DMS53 (cell line): Measurements from ENCODE around the gene IQSEC1.

Source experiments
- DNase-seq: peaks from one replicate; lab custom pipeline; 2025; lab: John Stamatoyannopoulos, UW

Gene IQSEC1

DNA sequence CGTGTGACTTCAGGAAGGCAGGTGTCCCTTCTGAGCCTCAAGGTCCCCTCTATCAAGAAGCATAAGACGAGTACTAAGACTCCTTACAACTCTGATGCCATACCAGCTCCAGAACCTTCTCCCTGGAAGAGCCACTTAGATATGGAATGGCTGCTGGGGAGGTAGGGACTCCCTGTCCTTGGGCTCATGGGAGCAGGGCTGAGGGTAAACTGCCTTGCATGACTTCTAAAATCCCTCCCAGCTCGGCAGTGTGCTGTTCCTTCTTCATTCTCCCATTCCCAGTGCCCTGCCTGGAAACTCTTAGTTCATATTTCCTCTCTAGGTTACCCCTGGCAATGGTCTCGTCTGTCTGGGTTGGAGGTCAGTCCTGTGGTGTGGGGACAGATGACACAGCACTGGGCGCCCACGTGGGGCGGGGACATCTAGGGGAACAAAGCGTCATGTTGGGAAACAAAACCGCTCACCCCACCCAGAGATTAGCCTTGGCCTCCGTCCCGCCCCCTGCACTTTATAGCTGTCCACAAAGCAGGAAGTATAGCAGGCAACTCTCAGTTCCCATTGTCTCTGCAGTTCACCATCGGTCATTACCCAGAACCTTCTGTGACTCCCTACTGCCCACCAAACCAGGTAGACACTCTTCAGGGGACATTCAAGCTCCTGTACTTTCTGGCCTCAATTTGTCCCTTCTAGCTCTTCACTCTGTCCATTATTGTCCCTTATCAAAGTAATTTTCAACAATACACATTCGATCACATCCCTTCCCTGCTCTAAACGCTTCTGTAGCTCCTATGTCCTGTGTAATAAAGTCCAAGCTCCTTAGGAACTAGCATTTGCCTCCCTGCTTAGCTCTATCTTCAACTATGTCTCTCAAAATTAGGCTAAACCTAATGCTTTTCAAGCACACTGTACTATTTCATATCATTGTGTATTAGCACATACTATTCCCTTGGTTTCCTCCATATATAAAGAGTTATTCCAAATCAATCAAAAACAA lies 73.8 kb downstream of the IQSEC1 start:
- no peak for DNase-seq

DNA sequence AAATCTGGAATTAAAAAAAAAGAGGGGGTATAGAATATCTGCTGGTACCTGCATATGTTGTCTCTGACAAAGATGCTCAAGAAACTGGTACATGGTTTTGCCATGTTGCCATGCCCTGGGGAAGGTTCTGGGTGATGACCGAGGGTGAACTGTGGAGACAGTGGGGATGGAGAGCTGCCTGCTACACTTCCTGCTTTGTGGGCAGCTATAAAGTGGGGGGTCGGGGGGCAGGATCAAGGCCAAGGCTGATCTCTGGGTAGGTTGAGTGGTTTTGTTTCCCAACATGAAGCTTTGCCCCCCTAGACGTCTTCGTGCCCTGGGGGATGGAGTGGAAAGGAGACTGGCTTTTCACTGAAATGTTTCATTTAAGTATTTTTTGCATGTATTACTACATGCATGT lies 74.6 kb downstream of the IQSEC1 start:
- no peak for DNase-seq

DNA sequence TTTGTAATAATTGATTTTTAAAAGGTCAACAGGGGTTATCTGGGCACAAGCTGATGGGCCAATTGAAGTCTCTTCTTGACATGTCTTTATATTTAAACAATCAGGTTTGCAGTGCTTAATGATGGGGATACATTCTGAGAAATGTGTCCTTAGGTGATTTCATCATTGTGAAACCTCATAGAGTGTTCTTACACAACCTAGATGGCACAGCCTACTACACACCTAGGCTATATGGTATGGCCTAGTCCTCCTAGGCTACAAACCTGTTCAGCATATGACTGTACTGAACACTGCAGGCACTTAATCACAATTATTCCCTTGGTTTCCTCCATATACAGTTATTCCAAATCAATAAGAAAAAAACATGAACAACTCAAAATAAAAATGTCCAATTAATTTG lies 75.8 kb downstream of the IQSEC1 start:
- DNase-seq: no peak

DNA sequence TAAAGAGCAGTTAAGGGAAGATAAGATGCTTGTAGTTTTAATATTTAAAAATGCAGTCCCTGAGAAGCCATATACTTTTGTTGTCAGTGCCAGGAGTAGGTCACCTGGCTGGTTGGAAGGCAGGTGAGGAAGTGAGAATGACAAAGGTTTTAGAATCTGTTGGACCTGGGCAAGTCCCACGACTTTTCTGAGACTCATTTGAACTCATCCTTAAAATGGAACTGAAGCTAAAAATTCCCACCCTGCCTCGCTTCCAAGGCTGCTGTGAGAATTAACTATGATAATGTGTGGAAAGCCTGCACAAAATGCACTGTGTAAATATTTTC lies 77.1 kb downstream of the IQSEC1 start:
- DNase-seq: no peak

DNA sequence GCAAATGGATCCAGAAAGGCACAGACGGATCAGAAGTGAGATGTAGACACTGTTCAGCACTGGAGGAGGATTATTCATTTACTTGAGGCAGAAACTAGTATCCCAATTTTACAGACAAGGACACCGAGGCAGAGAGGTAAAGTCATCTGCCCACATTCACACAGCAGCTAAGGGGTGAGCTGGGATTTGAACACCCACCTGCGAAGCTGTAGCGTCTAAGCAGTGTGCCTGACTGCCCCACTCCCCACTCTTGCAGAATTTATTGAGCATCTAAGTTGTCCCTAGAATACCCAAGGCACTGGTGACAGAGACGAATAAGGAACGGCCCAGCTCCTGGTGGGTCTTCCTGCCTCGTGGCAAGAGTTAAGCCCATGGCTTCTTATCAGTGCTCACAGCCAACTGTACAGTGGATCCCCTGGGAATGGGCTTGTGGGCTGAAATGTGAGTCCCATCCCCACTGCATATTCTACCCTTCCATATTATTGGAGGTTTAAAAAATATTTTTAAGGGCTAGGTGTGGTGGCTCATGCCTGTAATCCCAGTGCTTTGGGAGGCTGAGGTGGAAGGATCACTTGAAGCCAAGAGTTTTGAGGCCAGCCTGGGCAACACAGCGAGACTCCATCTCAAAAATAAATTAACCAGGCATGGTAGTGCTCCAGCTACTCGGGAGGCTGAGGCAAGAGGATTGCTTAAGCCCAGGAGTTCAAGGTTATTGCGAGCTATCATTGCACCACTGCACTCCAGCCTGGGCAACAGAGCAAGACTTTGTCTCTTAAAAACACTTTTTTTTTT lies 77.6 kb downstream of the IQSEC1 start:
- no peak for DNase-seq

DNA sequence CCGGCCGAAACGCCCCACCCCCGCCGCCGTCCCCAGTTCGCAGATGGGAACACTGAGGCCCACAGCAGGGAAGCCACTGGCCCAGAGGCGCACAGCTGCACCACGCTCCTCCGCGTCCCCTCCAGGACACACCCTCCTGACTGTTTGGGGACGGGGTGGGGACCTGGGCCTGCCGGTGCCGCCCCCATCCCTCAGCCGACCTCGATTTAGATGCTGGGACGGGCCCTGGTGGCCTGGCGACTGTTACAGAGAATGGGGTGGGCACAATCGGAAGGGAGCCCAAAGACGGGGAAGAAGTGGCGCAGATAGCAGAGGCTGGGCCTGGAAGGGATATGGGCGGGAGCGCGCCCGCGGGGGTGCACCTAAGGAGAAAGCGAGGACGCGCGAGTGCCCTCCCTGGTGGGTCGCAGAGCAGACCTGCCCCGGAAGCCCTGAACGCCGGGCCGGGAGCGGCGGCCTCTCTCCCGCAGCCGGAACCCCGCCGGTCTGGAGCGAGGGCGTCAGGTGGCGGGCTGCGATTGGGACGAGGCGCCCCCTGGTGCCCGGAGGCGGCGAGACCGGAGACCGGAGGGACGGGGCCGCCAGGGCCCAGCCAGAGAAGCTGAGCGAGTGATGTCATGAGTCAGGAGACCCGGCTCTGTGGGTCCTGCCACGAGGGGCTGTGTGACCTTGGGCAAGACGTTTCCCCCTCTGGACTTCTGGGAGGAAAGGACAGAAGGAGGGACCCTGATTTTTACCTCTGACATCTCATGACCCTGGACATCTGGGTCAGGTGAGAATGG lies 78.4 kb downstream of the IQSEC1 start:
- peak; percentile 85 for DNase-seq

DNA sequence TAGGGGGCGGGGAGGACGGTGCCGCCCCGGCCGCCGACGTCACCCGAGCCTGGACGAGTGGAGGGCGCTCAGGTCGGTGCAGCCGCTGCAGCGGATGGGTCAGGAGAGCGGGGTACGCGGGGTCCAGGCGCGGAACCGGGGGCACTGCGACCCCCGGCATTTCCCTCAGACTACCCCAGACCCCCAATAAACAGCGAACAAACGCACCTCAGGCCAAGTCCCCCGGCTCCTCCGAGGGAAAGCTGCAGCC lies 78.9 kb downstream of the IQSEC1 start:
- peak; percentile 59 for DNase-seq

DNA sequence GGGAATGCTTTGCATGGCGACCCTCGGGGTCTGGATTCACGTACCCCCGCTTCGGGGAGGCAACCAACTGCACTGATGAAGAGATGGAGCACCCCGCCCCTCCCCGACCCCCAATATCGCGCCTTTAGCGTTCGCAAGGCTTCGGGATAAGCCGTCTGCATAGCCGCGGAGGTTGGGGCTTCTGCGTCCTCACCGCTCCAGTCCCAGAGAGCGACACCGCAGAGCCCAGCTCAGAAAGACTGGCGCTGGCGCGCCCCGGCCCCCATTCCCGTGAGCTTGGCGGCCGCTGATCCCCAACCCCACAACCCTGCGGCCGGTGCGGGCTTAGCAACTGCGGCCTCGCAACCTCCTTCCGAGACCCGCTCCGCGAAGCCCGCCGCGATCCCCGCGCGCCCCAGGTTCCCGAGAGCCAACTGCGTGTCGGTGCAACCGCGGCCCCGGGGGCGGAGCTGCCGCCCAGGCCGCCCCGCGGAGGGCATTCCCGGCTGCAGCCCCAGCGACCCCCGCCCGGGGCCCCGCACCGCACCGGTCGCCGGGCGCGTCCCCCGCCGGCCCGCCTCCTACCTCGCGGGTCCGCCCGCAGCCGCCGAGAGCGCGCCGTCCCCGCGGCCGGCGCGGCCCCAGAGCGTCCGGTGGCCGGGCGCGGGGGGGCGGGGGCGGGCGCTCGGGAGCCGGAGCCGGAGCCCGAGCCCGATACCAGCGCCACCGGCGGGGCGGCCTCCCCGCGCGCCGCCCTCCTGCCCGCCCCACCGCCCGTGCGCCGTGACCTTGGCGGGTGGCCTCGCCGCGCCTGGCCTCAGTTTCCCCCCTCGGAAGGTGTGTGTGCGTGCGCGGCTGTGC lies 79.5 kb downstream of the IQSEC1 start:
- DNase-seq: peak; percentile 59

DNA sequence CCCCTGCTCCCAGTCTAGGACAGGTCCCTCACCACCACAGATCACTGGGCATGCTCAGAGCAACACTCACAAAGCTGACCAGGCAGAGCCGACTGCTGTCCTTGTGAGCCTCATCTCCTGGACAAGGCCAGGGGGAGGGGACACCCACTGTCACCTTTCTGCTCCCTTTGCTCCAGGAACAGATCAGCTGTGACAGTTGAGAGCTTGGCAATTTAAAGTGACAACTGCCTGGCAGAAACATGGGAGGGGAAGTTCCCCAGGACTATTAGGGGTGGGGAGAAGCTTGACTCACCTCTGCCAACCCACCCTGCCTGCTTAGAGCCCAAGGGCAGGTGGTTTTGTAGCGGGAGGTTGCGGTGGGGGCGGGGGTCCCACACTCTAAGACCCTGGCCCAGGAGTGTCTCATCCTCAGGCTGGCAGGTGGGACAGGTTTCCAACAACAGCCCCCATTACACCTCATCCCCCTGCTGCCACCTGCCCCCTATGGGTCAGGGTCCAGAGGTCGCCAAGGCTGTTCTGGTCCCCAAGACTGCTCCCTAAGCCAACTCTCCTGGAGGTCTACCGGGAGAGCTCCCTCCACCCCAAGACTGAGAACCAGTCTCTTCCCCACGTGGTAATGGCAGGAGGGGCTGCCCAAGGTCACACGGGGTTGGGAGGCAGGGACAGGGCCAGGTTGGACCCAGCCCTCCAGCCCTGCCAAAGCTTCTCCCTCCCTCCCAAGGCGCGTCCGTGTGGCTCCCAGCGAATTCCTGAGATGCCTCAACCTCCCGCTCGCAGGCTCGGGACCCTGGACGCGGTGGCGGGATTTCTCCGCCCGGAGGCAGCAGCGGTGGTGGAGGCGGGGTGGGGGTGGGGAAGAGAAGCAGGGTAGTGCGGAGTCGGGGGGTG lies 80.4 kb downstream of the IQSEC1 start:
- DNase-seq: peak; percentile 20

DNA sequence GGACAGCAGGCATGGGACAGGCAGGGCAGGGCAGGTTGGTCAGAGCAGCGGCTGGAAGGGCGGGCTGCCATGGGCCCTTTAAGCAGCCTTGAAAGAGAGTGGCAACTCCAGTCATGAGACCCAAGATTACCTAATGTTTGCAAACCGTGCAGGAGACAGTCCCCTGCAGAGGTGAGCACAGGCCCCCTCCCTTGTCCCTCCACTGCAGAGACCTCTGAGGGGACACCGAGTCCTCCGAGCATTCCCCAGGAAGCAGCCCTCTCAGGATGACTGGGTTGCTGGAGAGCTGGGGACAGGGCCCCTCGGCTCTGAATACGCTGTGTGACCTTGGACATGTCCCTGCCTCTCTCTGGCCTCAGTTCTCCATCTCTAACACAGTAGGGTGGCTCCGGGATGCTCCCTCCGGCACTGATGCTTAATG lies 81.4 kb downstream of the IQSEC1 start:
- no peak for DNase-seq

DNA sequence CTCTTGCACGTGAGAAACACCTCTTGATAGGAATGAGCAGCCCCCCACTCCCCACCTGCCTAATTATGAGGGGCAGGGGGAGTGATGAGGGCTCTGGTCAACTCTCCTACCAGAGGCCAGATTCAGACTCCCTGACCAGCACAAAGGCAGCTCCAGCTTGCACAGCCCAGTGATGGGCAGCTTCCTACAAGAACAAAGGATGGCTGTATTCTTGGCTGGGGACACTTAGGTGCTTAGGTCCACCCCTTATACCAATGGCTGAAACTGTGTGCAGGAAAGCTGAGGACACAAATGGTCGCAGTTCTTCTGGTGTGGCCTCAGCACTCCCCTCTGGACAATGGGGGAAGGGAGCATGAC lies 81.8 kb downstream of the IQSEC1 start:
- no peak for DNase-seq

DNA sequence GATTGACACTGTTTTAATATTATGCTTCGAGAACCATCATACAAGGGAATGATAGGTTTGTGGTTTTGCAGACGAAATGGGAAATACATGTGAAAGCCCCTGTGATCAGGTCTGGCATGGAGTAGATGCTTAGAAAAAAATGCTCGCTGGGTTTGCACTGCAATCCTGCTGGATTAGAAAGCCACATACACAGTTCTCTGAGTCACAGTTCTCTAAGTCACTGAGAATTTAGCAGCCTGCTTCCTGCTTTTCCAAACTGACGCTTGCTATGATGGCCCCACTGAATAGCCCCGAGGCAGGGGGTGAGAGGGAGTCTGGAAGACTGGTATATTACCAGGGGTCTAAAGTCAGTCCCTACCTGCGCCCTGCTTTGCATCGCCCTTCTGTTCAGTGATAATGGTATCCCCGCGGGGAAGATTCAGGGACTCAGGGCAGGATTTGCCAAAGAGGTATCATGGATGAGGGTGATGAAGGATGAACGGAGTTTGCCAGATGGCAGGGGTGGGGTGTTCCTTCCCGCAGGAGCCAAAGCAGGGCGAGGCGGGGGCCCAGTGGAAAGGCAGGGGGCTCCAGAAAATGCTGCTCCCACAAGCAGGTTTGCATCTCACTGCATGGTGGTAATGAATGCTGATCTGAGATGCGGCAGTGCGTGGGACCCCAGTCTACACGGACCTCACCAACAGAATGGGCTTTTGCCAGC lies 82.3 kb downstream of the IQSEC1 start:
- DNase-seq: no peak

DNA sequence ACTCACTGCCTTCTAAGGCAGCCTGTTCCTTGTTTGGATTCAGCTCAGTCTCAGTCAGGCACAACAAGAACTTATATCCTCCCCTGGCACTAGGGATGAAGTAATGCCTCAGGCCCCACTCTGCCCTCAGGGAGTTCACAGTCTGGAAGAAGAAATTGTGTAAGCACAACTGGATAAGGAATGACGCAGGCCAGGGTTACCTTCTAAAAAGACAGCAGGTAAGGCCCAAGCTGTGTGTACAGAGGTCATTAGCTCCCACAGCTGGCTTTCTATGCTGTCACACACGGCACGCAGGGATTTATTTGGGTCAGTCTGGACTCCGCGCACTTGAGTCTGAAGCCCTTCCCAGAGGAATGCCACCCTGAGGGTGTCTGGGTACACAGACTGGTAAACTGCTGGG lies 82.9 kb downstream of the IQSEC1 start:
- no peak for DNase-seq

DNA sequence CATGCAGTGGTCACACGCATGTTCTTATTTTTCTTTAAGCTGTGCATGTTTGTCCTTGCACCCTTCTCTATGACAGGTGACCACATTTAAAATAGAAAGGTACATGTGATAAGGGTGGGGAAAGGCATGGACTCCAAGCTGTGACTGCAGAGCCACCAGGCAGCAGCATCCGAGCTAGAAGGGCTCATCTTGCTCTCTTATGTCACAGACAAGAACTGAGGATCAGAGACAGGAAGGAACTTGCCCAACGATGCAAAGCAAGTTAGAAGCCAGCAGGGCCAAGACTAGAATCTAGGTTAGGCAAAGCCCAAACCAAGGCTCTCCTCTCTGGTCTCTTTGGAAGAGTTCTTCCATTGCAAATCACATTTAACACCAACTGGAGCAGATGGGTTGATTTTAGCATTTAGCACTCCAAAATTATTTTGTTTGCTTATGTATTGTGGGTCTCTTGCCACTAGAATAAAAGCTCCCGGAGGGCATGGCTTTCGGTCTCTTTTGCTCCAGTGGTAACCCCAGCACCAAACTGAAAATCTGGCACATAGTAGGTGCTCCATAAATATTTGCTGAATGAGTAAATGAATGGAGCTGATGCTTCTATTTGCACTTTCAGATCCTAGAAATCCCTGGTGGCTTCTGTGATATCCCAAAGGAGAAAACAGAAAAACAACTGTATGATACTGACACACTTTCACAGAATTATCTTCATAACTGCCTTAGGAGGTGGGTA lies 84.3 kb downstream of the IQSEC1 start:
- DNase-seq: no peak

DNA sequence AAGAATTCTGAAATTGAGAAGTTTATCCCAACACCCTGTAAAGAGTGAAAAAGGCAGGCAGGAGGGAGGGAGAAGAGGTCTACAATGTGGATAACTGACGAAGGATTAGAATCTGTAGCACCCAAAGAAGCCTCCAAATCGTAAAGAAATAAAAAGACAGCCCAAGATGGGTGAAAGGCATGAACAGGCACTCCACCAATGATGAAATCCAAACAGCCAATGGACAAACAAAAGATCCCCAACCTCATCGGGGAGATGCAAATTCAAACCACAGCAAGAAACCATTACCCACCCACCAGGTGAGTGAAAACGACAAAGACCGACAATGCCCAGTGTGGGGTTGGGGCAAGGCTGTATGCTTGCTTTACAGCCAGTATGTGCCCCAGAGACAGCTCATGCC lies 85.6 kb downstream of the IQSEC1 start:
- no peak for DNase-seq

DNA sequence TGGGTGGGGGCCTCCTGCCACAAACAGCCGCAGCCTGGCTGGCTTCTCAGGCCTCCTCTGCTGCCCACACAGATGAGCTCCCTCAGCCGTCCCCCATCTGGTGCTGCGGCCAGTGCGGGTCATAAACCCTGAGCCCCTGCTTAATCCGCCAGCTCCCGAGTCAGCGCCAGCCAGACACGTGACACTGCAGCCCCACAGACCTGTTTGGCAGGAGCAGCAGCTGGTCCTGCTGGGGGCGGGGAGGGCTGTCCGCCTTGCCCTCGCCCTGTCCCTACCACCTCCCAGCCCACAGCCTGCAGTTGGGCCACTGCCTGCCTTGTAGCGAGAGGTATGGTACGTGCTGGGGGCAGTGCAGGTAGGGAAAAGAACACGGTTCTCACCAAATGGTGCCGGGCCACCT lies 86.2 kb downstream of the IQSEC1 start:
- DNase-seq: no peak

DNA sequence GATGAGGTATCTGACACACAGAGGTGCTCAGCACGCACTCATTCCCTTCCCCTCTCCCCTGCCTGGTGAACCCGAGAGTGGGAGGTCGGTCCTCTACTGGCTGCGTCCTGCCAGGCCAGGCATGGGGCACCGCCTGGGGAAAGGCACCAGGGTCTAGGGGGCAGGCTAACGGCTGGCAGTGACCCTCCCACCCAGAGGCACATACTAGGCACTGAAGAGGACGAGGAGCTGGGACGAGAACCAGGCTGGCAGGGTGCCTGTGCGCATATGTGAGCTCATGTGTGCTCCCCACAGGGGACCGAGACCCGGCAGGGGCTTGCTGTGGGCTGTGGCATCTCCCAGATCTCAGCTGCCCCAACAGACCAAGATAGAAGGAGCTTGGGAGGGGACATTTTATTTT lies 86.7 kb downstream of the IQSEC1 start:
- no peak for DNase-seq

DNA sequence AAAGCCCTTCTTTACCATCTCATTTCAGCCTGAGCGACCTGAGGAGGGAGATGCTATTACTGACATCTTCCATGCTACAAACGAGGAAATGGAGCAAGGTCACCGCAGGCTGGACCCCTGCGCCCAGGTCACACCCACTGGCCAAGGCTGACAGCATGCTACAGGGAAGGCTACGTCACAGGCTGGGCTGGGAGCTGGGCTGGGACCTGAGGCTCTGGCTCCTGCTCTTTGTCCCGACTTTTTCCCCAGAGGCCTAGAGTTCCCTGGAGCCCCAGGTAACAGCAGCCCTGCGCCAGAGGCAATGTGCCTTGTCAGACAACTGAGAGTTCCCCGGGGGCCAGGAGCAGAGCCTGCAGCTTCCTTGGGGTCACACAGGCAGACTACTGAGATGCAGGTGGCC lies 87.2 kb downstream of the IQSEC1 start:
- DNase-seq: no peak

DNA sequence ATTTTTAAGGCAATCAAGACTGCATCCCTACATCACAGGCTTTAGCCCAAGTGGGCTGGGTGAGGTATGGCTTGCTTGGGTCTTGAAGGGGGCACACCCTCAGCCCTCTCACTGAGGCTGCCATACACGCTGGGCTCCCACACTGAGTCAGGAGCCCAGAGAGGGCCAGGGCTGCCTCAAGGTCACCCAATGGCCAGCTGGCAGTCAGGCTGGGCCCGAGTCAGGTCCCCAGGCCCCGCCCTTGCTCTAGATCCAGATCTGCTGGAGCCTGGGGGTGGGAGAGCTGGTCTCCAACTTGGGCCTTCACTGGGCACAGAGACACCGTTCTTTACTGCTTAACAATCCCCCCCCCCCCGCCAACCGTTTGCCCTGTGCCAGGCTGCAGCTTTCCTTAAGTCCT lies 88.1 kb downstream of the IQSEC1 start:
- DNase-seq: no peak
